T-helper 17 cell (primary cell): ENCODE data around the gene FGF2. TPM values are rescaled to one million over a fixed set of nuclear protein-coding genes. Genes with fewer than 3 reads are reported as not detected.

Experiments used
- ATAC-seq: fragments of 150-1000 bp; cut with Tn5 transposase; 2 replicates; pipeline ENCODE4 v1.10.0; 2021; ENCODE audit warnings: mild to moderate bottlenecking, moderate library complexity
- DNase-seq, 3 donors: peaks; one replicate each; pipeline versions ENCODE4 v3.0.0 to v3.0.0-alpha.2; 2020 to 2021
- H3K9me3 ChIP-seq: one replicate; pipeline ENCODE4 v1.7.0; 2013; ENCODE audit warnings: low read length, mild to moderate bottlenecking; ENCODE audit not compliant: control insufficient read depth, poor library complexity, severe bottlenecking
- H3K27ac Mint-ChIP-seq: one replicate; pipeline ENCODE4 v1.8.0; 2022; ENCODE audit warnings: mild to moderate bottlenecking, moderate library complexity, mixed read lengths
- H3K27me3 Mint-ChIP-seq: one replicate; pipeline ENCODE4 v1.8.0; 2022; ENCODE audit warnings: mixed read lengths
- H3K36me3 Mint-ChIP-seq: one replicate; pipeline ENCODE4 v1.8.0; 2022; ENCODE audit warnings: low read depth, mixed read lengths
- H3K4me1 Mint-ChIP-seq: one replicate; pipeline ENCODE4 v1.8.0; 2022; ENCODE audit warnings: mild to moderate bottlenecking, mixed read lengths
- H3K4me3 Mint-ChIP-seq: one replicate; pipeline ENCODE4 v1.8.0; 2022; ENCODE audit warnings: mild to moderate bottlenecking, moderate library complexity, mixed read lengths
- total RNA-seq, 4 donors: library from RNA in 2 of 4; stranded (reverse) in 2 of 4; gene quantifications; one replicate each; pipeline ENCODE4 v1.2.3 and lab custom pipeline; 2022 to 2026

The FGF2 gene
- total RNA-seq, 2 donors from 2014 or later: 0.31 TPM; not detected in 1

GRCh38 chr4:122821092-122821491 is 5.5 kb upstream of the FGF2 start:
- no peak for DNase-seq
- H3K27ac Mint-ChIP-seq: no peak overlapping the region
- no peaks in the 10 kb centered on the region for H3K9me3 ChIP-seq
- no peak overlapping the region for H3K4me3 Mint-ChIP-seq
- H3K27me3 Mint-ChIP-seq: peaks cover 53% of the 10 kb centered on the region
- no peak for ATAC-seq
- no peaks in the 10 kb centered on the region for H3K36me3 Mint-ChIP-seq
- H3K4me1 Mint-ChIP-seq: peaks cover 3% of the 10 kb centered on the region

- Mint-ChIP-seq H3K27ac (no peak overlapping the region), H3K4me3 (no peak overlapping the region), H3K27me3 (peaks cover 56% of the 10 kb centered on the region), H3K4me1 (peaks cover 3% of the 10 kb centered on the region), H3K36me3 (no peaks in the 10 kb centered on the region)
- no peak for ATAC-seq
- no peak for DNase-seq
- H3K9me3 ChIP-seq: no peaks in the 10 kb centered on the region
Observed at GRCh38 chr4:122822466-122822865, 4.2 kb upstream of the FGF2 start.

GRCh38 chr4:122823476-122823875 is 3.2 kb upstream of the FGF2 start:
- peaks cover 13% of the 10 kb centered on the region for H3K4me1 Mint-ChIP-seq
- DNase-seq (no peak), ATAC-seq (no peak)
- no peak overlapping the region for H3K27ac Mint-ChIP-seq
- H3K36me3 Mint-ChIP-seq: no peaks in the 10 kb centered on the region
- H3K27me3 Mint-ChIP-seq: peaks cover 66% of the 10 kb centered on the region
- no peak overlapping the region for H3K4me3 Mint-ChIP-seq
- no peaks in the 10 kb centered on the region for H3K9me3 ChIP-seq

- Mint-ChIP-seq H3K27me3 (peaks cover 70% of the 10 kb centered on the region), H3K36me3 (no peaks in the 10 kb centered on the region), H3K4me3 (no peak overlapping the region), H3K4me1 (peaks cover 14% of the 10 kb centered on the region), H3K27ac (no peak overlapping the region)
- no peak for ATAC-seq
- H3K9me3 ChIP-seq: no peaks in the 10 kb centered on the region
- no peak for DNase-seq
Observed at GRCh38 chr4:122824616-122825015, 2.0 kb upstream of the FGF2 start.

- DNase-seq: no peak
- no peak for ATAC-seq
- H3K27me3 Mint-ChIP-seq: peaks cover 74% of the 10 kb centered on the region
- H3K36me3 Mint-ChIP-seq: peaks cover 3% of the 10 kb centered on the region
- H3K9me3 ChIP-seq: no peaks in the 10 kb centered on the region
- no peak overlapping the region for H3K27ac Mint-ChIP-seq
- H3K4me1 Mint-ChIP-seq: peaks cover 14% of the 10 kb centered on the region
- peak overlapping the region; percentile 59 for H3K4me3 Mint-ChIP-seq
Observed at GRCh38 chr4:122826079-122826527, 528 bp upstream of the FGF2 start.

GRCh38 chr4:122827258-122827878 is 737 bp downstream of the FGF2 start:
- Mint-ChIP-seq H3K36me3 (peaks cover 3% of the 10 kb centered on the region), H3K4me1 (peaks cover 14% of the 10 kb centered on the region), H3K27ac (no peak overlapping the region), H3K4me3 (peak overlapping the region; percentile 84), H3K27me3 (peaks cover 73% of the 10 kb centered on the region)
- ATAC-seq: peak; percentile 47
- peak in 2 of 3 donors; percentile 6 to 11 for DNase-seq
- H3K9me3 ChIP-seq: no peaks in the 10 kb centered on the region

- H3K27ac Mint-ChIP-seq: no peak overlapping the region
- peaks cover 80% of the 10 kb centered on the region for H3K27me3 Mint-ChIP-seq
- H3K36me3 Mint-ChIP-seq: peaks cover 3% of the 10 kb centered on the region
- DNase-seq: no peak
- peak overlapping the region; percentile 84 for H3K4me3 Mint-ChIP-seq
- H3K9me3 ChIP-seq: no peaks in the 10 kb centered on the region
- H3K4me1 Mint-ChIP-seq: peaks cover 14% of the 10 kb centered on the region
- peak; percentile 91 for ATAC-seq
Observed at GRCh38 chr4:122827879-122828601, 1.4 kb downstream of the FGF2 start.

- H3K9me3 ChIP-seq: no peaks in the 10 kb centered on the region
- Mint-ChIP-seq H3K4me1 (peaks cover 10% of the 10 kb centered on the region), H3K27ac (no peak overlapping the region), H3K27me3 (peaks cover 70% of the 10 kb centered on the region), H3K4me3 (no peak overlapping the region), H3K36me3 (peaks cover 6% of the 10 kb centered on the region)
- DNase-seq (no peak), ATAC-seq (no peak)
Observed at GRCh38 chr4:122830426-122831095, 3.9 kb downstream of the FGF2 start.

- H3K9me3 ChIP-seq: no peaks in the 10 kb centered on the region
- DNase-seq (no peak), ATAC-seq (no peak)
- Mint-ChIP-seq H3K4me1 (peaks cover 10% of the 10 kb centered on the region), H3K27ac (no peak overlapping the region), H3K36me3 (peaks cover 6% of the 10 kb centered on the region), H3K4me3 (no peak overlapping the region), H3K27me3 (peaks cover 63% of the 10 kb centered on the region)
Observed at GRCh38 chr4:122831515-122832196, 5.0 kb downstream of the FGF2 start.

GRCh38 chr4:122832732-122833131 is 6.1 kb downstream of the FGF2 start:
- Mint-ChIP-seq H3K27ac (no peak overlapping the region), H3K4me3 (no peak overlapping the region), H3K27me3 (peaks cover 65% of the 10 kb centered on the region), H3K4me1 (peaks cover 8% of the 10 kb centered on the region), H3K36me3 (peaks cover 6% of the 10 kb centered on the region)
- H3K9me3 ChIP-seq: no peaks in the 10 kb centered on the region
- no peak for DNase-seq
- ATAC-seq: no peak

GRCh38 chr4:122833999-122834398 is 7.4 kb downstream of the FGF2 start:
- no peak for ATAC-seq
- no peak for DNase-seq
- Mint-ChIP-seq H3K4me3 (no peak overlapping the region), H3K27me3 (peaks cover 56% of the 10 kb centered on the region), H3K4me1 (no peaks in the 10 kb centered on the region), H3K36me3 (peaks cover 6% of the 10 kb centered on the region), H3K27ac (no peak overlapping the region)
- no peaks in the 10 kb centered on the region for H3K9me3 ChIP-seq

- Mint-ChIP-seq H3K27ac (no peak overlapping the region), H3K4me1 (no peaks in the 10 kb centered on the region), H3K27me3 (peaks cover 43% of the 10 kb centered on the region), H3K4me3 (no peak overlapping the region), H3K36me3 (peaks cover 3% of the 10 kb centered on the region)
- no peaks in the 10 kb centered on the region for H3K9me3 ChIP-seq
- ATAC-seq: no peak
- no peak for DNase-seq
Observed at GRCh38 chr4:122836941-122837340, 10.3 kb downstream of the FGF2 start.

- ATAC-seq: no peak
- DNase-seq: no peak
- H3K9me3 ChIP-seq: no peaks in the 10 kb centered on the region
- Mint-ChIP-seq H3K4me3 (no peak overlapping the region), H3K27ac (no peak overlapping the region), H3K36me3 (peaks cover 3% of the 10 kb centered on the region), H3K27me3 (peaks cover 34% of the 10 kb centered on the region), H3K4me1 (no peaks in the 10 kb centered on the region)
Observed at GRCh38 chr4:122838034-122838433, 11.4 kb downstream of the FGF2 start.
